ENCODE data around the gene UQCC3.
"Not testable (repeated sequence)": the region's sequence is repeated elsewhere in the genome, so short reads cannot be mapped to it uniquely, and the experiment has no call there.

Gene UQCC3, protein sequence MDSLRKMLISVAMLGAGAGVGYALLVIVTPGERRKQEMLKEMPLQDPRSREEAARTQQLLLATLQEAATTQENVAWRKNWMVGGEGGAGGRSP

DNA sequence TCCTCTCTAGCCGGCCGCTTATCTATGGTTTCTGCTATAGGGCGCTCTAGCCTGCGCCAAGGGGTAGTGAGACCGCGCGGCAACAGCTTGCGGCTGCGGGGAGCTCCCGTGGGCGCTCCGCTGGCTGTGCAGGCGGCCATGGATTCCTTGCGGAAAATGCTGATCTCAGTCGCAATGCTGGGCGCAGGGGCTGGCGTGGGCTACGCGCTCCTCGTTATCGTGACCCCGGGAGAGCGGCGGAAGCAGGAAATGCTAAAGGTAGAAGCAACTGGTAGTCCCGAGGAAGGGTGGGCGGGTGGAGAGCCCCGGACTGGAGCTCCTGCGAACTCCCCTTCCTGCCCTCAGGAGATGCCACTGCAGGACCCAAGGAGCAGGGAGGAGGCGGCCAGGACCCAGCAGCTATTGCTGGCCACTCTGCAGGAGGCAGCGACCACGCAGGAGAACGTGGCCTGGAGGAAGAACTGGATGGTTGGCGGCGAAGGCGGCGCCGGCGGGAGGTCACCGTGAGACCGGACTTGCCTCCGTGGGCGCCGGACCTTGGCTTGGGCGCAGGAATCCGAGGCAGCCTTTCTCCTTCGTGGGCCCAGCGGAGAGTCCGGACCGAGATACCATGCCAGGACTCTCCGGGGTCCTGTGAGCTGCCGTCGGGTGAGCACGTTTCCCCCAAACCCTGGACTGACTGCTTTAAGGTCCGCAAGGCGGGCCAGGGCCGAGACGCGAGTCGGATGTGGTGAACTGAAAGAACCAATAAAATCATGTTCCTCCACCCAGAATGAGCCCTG is at the start of gene UQCC3, which contains the start of gene LBHD1:
Gene UQCC3 (plus strand): TSS at position 66 of the 782 bp plus-strand sequence. CDS start 73 bp downstream, at position 139.
Gene LBHD1 (minus strand): TSS at position 660 of the 782 bp plus-strand sequence. CDS start 2,236 bp downstream, outside the sequence.
- Histone ChIP-seq H3K4me3 (peak within 1 kb of the TSS; percentile 47 to 85 (median 74)), H3K27ac (peak within 1 kb of the TSS; percentile 47 to 98 (median 89))

- Histone ChIP-seq H3K4me3 (peak overlapping the region in 3 of 7 experiments; percentile 61 to 77 (median 75)), H3K27ac (peak overlapping the region in 20 of 21 experiments; percentile 79 to 98 (median 92))
These were observed 48.9 kb upstream of the UQCC3 start for GRCh38 chr11:62622476-62623089.

- Histone ChIP-seq H3K27ac (no peak overlapping the region), H3K4me3 (no peak overlapping the region)
These were observed 43.8 kb upstream of the UQCC3 start for GRCh38 chr11:62627713-62628112.

- Histone ChIP-seq H3K4me3 (no peak overlapping the region), H3K27ac (no peak overlapping the region)
These were observed 39.0 kb upstream of the UQCC3 start for GRCh38 chr11:62632492-62632891.

GRCh38 chr11:62644220-62644619 is 27.3 kb upstream of the UQCC3 start:
- H3K4me3 ChIP-seq = no peak overlapping the region

DNA sequence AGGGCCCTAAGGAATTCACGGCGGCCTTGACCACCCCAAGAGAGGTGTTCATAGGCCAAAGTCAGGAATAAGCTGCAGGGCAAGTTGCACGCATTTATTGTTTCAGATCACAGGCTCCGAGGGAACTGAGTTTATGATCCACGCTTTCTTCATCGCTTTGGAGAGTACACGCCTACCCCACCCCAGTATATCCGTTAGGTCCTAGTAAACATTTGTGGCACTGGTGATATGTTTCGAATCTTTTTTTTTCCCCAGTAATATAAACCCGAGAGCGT is 25.9 kb upstream of the UQCC3 start:
- Histone ChIP-seq H3K4me3 (peak overlapping the region; percentile 86 to 99 (median 97)), H3K27ac (peak overlapping the region in 20 of 21 experiments; percentile 82 to 98 (median 96))

More at GRCh38 chr11:62644220-62644619, 27.3 kb upstream of the UQCC3 start:
- H3K27ac ChIP-seq = peak overlapping the region in 1 of 21 experiments; percentile 41

- peak within 1 kb of the TSS; percentile 82 to 98 (median 96) for H3K27ac ChIP-seq
- H3K4me3 ChIP-seq = peak within 1 kb of the TSS; percentile 86 to 99 (median 97)
These were observed 25.3 kb upstream of the UQCC3 start, which contains the start of gene GANAB for GRCh38 chr11:62645946-62646824. Gene GANAB (minus strand): TSS chr11:62646613. CDS start chr11:62646599, 14 bp downstream.

GRCh38 chr11:62646825-62647608 is 24.5 kb upstream of the UQCC3 start:
- H3K27ac ChIP-seq = peak overlapping the region in 11 of 21 experiments; percentile 1 to 97 (median 51)

GRCh38 chr11:62647609-62648005 is 23.9 kb upstream of the UQCC3 start:
- Histone ChIP-seq H3K27ac (peak overlapping the region in 2 of 21 experiments; percentile 40 to 96), H3K4me3 (no peak overlapping the region)

More at GRCh38 chr11:62646825-62647608, 24.5 kb upstream of the UQCC3 start:
- H3K4me3 ChIP-seq = peak overlapping the region in 4 of 7 experiments; percentile 86 to 97 (median 93)

GRCh38 chr11:62648185-62648966 is 23.1 kb upstream of the UQCC3 start:
- no peak overlapping the region for H3K4me3 ChIP-seq

GRCh38 chr11:62648967-62649364 is 22.5 kb upstream of the UQCC3 start:
- Histone ChIP-seq H3K4me3 (no peak overlapping the region), H3K27ac (no peak overlapping the region)

More at GRCh38 chr11:62648185-62648966, 23.1 kb upstream of the UQCC3 start:
- no peak overlapping the region for H3K27ac ChIP-seq

DNA sequence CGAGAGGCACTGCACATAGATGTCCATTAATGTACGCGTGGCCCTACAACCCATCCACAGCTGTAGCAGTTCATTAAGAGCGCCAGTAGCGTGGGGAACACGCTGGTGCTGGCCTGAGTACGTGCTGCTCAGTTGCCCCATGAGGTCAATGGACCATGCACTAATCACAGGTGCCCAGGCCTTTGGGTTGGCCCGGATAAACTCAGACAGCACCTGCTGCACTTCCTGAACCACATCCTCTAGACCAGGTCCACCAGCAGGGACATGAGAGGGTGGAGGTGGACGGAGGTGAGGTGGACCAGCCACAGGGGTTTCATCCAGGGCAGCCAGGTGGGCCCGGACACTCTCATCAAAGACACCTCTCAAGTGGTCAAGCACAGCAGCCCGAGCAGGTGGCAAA is 22.0 kb upstream of the UQCC3 start:
- Histone ChIP-seq H3K4me3 (no peak overlapping the region), H3K27ac (no peak overlapping the region)

DNA sequence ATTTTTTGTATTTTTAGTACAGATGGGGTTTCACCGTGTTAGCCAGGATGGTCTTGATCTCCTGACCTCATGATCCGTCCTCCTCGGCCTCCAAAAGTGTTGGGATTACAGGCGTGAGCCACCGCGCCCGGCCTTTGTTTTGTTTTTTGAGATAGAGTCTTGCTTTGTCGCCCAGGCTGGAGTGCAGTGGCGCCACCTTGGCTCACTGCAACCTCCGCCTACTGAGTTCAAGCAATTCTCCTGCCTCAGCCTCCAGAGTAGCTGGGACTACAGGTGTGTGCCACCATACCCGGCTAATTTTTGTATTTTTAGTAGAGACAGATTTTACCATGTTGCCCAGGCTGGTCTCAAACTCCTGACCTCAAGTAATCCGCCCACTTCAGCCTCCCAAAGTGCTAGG is 21.2 kb upstream of the UQCC3 start:
- H3K27ac ChIP-seq, H3K4me3 ChIP-seq: not testable (repeated sequence)

DNA sequence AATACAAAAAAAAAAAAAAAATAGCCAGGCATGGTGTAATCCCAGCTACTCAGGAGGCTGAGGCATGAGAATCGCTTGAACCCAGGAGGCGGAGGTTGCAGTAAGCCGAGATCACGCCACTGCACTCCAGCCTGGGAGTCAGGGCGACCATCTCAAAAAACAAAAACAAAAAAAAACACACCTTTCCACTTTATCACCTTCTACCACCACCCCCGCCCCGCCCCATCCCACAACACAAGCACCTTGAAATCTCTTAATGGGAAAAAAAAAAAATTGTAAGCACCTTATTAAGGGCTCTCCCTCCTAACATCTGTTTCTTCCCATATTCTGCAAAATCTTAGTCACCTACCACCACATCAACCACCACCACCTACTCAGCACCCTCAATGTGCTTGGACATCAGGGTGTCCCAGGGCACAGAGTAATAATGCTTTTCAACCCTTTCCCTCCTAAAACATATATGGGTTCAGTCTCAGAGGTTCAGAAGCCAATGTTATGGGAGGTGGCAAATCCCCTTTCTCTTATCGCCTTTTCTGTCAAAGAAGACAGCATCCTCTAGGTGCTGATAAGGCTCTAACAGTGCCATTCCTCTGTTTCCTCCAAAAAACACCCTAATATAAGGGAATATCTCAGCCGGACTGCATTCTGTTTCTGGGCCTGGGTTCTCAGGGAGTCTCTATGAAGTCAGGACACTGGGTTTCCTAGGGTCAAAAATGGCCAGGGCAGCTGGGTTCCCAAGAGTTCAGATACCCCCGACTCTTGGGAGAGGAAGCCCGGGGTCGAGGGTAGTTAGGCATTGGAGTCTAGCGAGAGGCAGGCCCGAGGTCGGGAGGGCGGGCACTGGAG is 19.1 kb upstream of the UQCC3 start:
- Histone ChIP-seq H3K4me3 (peak overlapping the region; percentile 78 to 95 (median 84)), H3K27ac (peak overlapping the region; percentile 72 to 98 (median 93))

DNA sequence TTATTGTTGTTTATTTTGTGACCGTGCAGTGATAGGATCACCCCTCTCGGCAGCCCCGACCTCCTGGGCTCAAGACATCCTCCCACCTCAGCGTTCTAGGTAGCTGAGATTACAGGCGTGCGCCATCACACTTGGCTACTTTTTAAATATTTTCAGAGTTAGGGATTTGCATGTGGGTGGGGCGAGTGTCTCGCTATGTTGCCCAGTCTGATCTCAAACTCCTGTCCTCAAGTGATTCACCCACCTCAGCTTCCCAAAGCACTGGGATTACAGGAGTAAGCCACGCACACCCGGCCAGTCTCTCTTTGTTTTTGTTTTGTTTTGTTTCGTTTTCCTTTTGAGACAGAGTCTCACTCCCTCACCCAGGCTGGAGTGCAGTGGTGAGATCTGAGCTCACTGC is 17.2 kb upstream of the UQCC3 start:
- Histone ChIP-seq H3K27ac (no peak overlapping the region), H3K4me3 (no peak overlapping the region)

- H3K27ac ChIP-seq = no peak overlapping the region
- no peak overlapping the region for H3K4me3 ChIP-seq
These were observed 14.6 kb upstream of the UQCC3 start for GRCh38 chr11:62656796-62657429.
